ENCODE data around the gene NOS1. TPM values are rescaled to one million over a fixed set of nuclear protein-coding genes. Genes with fewer than 3 reads are reported as not detected.

NOS1 gene
- total and polyA plus RNA-seq, 2 experiments from 2014 or later = 0.63 to 3.0 TPM

DNA sequence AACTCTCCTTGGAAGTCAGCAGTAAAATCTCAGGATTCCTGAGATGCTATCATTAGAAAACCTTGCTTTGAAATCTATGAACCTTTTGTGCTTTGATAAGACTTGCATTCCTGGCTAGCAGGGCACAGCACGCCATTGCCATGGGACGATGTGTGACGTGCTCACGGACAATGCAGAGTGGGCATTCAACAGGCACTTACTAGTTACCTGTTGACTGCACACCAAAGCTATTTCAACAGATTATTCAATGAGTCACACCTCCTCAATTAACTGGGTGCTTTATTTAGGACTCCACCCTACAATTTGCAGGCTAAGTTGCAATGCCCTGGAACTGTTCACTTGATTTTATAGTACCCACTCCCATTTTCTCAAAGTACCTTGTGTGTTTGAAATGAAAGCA lies 11.3 kb downstream of the NOS1 start:
- H3K27ac Mint-ChIP-seq = no peak overlapping the region
- Histone ChIP-seq H3K36me3 (ENCODE audit: insufficient read depth) (no peaks in the 10 kb centered on the region), H3F3A (replicated peaks; ENCODE audit: low read depth) (no peaks in the 10 kb centered on the region), H3K27ac (ENCODE audit: low read depth) (no peak overlapping the region), H3K27me3 (ENCODE audit: insufficient read depth) (no peaks in the 10 kb centered on the region), H3K4me2 (no peak overlapping the region), H2AFZ (no peak overlapping the region), H3K4me1 (ENCODE audit: insufficient read depth) (no peaks in the 10 kb centered on the region), H3K9me2 (ENCODE audit: insufficient read depth) (no peaks in the 10 kb centered on the region), H3K79me2 (replicated peaks; ENCODE audit: insufficient read depth) (no peaks in the 10 kb centered on the region), H4K20me1 (replicated peaks; ENCODE audit: insufficient read depth) (no peaks in the 10 kb centered on the region), H3K4me3 (no peak overlapping the region)
- no peak overlapping the region for H3K4me3 Mint-ChIP-seq
- TF ChIP-seq ZNF114 (CRISPR knock-in tag; IDR thresholded peaks at IDR 0.05) (no peak), ZNF331 (CRISPR knock-in tag; IDR thresholded peaks at IDR 0.05; ENCODE audit: low read depth) (no peak), JUNB (IDR thresholded peaks at IDR 0.05; ENCODE audit: unreplicated experiment) (no peak)
- TF ChIP-seq, protein P1, sequence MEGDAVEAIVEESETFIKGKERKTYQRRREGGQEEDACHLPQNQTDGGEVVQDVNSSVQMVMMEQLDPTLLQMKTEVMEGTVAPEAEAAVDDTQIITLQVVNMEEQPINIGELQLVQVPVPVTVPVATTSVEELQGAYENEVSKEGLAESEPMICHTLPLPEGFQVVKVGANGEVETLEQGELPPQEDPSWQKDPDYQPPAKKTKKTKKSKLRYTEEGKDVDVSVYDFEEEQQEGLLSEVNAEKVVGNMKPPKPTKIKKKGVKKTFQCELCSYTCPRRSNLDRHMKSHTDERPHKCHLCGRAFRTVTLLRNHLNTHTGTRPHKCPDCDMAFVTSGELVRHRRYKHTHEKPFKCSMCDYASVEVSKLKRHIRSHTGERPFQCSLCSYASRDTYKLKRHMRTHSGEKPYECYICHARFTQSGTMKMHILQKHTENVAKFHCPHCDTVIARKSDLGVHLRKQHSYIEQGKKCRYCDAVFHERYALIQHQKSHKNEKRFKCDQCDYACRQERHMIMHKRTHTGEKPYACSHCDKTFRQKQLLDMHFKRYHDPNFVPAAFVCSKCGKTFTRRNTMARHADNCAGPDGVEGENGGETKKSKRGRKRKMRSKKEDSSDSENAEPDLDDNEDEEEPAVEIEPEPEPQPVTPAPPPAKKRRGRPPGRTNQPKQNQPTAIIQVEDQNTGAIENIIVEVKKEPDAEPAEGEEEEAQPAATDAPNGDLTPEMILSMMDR (conservative IDR thresholded peaks at IDR 0.05; ENCODE audit: low read depth in 2 of 2) = no peak
- H3K27me3 Mint-ChIP-seq (ENCODE audit: insufficient read depth, low read depth, poor library complexity) = peaks cover 2% of the 10 kb centered on the region
- peaks cover 9% of the 10 kb centered on the region for H3K4me1 Mint-ChIP-seq
- H3K9me3 Mint-ChIP-seq = no peaks in the 10 kb centered on the region
- no peaks in the 10 kb centered on the region for H3K36me3 Mint-ChIP-seq (ENCODE audit: low read depth)
- DNase-seq (ENCODE audit: low spot score) (no peak), ATAC-seq (no peak)

DNA sequence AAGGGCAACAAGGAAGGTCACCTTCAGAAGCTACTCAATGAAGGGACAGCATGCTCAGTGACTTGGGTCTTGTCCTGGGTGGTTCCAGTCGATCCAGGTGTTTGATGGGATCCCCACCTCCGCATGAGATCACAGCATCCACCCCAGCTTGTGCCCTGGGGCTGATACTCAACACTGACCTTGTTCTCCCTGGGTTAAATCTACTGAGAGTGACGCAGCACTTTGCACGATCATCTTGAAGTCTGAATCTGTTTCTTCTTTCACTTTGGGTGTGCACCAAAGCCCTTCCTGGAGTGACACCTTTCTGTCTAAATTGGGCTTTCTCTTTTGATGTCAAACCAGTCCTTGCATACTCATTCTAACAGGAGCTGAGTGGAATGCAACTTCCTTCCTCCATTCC lies 13.8 kb downstream of the NOS1 start:
- DNase-seq (ENCODE audit: low spot score) (no peak), ATAC-seq (peak; percentile 42; the same call in 2 of the 3 replicates)
- H3K27ac ChIP-seq (ENCODE audit: low read depth) = no peak overlapping the region
- H3K9me2 ChIP-seq (ENCODE audit: insufficient read depth) = no peaks in the 10 kb centered on the region
- Mint-ChIP-seq H3K27me3 (ENCODE audit: insufficient read depth, low read depth, poor library complexity) (peaks cover 5% of the 10 kb centered on the region), H3K27ac (no peak overlapping the region), H3K4me1 (peaks cover 9% of the 10 kb centered on the region), H3K36me3 (ENCODE audit: low read depth) (no peaks in the 10 kb centered on the region), H3K9me3 (no peaks in the 10 kb centered on the region), H3K4me3 (no peak overlapping the region)
- H3K36me3 ChIP-seq (ENCODE audit: insufficient read depth) = no peaks in the 10 kb centered on the region
- H3K4me1 ChIP-seq (ENCODE audit: insufficient read depth) = no peaks in the 10 kb centered on the region
- no peaks in the 10 kb centered on the region for H3K27me3 ChIP-seq (ENCODE audit: insufficient read depth)
- no peaks in the 10 kb centered on the region for H3F3A ChIP-seq (replicated peaks; ENCODE audit: low read depth)
- H3K79me2 ChIP-seq (replicated peaks; ENCODE audit: insufficient read depth) = no peaks in the 10 kb centered on the region
- H2AFZ ChIP-seq = 0 out of 2 replicates have a peak overlapping the region, but pooled peaks have one; percentile 23
- no peak overlapping the region for H3K4me3 ChIP-seq
- H4K20me1 ChIP-seq (replicated peaks; ENCODE audit: insufficient read depth) = no peaks in the 10 kb centered on the region
- H3K4me2 ChIP-seq = 0 out of 2 replicates have a peak overlapping the region, but pooled peaks have one; percentile 40
- no peak for TF ChIP-seq ZNF331 (CRISPR knock-in tag; IDR thresholded peaks at IDR 0.05; ENCODE audit: low read depth)
- TF ChIP-seq EZH2phosphoT487 (IDR thresholded peaks at IDR 0.05; ENCODE audit: unreplicated experiment) = no peak
- no peak for TF ChIP-seq ZNF114 (CRISPR knock-in tag; IDR thresholded peaks at IDR 0.05)

DNA sequence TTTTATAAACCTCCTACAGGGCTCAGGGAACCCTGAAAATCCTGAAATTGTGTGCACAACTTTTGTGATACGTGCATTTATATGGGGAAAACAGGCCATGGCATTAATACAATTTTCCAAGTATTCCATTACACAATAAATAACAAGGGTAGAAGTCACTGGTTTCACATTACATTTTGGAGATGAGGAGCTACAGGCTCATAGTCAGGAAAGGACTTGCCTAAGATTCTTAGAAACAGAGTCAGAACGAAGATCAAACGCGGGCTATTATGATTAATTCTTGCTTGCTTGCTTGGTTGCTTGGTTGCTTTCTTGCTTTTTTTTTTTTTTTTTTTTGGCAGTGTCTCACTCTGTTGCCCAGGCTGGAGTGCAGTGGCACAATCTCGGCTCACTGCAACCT lies 16.7 kb downstream of the NOS1 start:
- no peaks in the 10 kb centered on the region for H3K27me3 ChIP-seq (ENCODE audit: insufficient read depth)
- H3K27ac ChIP-seq (ENCODE audit: low read depth) = no peak overlapping the region
- no peak for TF ChIP-seq JUNB (IDR thresholded peaks at IDR 0.05; ENCODE audit: unreplicated experiment)
- TF ChIP-seq, protein P2, sequence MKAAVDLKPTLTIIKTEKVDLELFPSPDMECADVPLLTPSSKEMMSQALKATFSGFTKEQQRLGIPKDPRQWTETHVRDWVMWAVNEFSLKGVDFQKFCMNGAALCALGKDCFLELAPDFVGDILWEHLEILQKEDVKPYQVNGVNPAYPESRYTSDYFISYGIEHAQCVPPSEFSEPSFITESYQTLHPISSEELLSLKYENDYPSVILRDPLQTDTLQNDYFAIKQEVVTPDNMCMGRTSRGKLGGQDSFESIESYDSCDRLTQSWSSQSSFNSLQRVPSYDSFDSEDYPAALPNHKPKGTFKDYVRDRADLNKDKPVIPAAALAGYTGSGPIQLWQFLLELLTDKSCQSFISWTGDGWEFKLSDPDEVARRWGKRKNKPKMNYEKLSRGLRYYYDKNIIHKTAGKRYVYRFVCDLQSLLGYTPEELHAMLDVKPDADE (IDR thresholded peaks at IDR 0.05) = no peak
- TF ChIP-seq ZNF331 (CRISPR knock-in tag; IDR thresholded peaks at IDR 0.05; ENCODE audit: low read depth) = no peak
- TF ChIP-seq NANOG (IDR thresholded peaks at IDR 0.05; ENCODE audit: borderline replicate concordance) = no peak
- no peak for TF ChIP-seq EZH2 (IDR thresholded peaks at IDR 0.05; ENCODE audit: low read depth, unreplicated experiment)
- DNase-seq (ENCODE audit: low spot score) (no peak), ATAC-seq (no peak)
- Mint-ChIP-seq H3K4me1 (peaks cover 9% of the 10 kb centered on the region), H3K36me3 (ENCODE audit: low read depth) (no peaks in the 10 kb centered on the region), H3K9me3 (no peaks in the 10 kb centered on the region; the same call in 2 of the 3 replicates), H3K27ac (no peak overlapping the region), H3K4me3 (no peak overlapping the region), H3K27me3 (ENCODE audit: insufficient read depth, low read depth, poor library complexity) (peaks cover 5% of the 10 kb centered on the region)
- no peak overlapping the region for H2AFZ ChIP-seq
- H3K4me2 ChIP-seq = no peak overlapping the region
- no peaks in the 10 kb centered on the region for H4K20me1 ChIP-seq (replicated peaks; ENCODE audit: insufficient read depth)
- no peaks in the 10 kb centered on the region for H3F3A ChIP-seq (replicated peaks; ENCODE audit: low read depth)
- H3K4me3 ChIP-seq = no peak overlapping the region
- no peaks in the 10 kb centered on the region for H3K4me1 ChIP-seq (ENCODE audit: insufficient read depth)
- H3K9me2 ChIP-seq (ENCODE audit: insufficient read depth) = no peaks in the 10 kb centered on the region
- H3K79me2 ChIP-seq (replicated peaks; ENCODE audit: insufficient read depth) = no peaks in the 10 kb centered on the region
- H3K36me3 ChIP-seq (ENCODE audit: insufficient read depth) = no peaks in the 10 kb centered on the region
